Sigmoid colon (tissue), 7 donors: ENCODE measurements around the gene AMZ2. TPM values are rescaled to one million over a fixed set of nuclear protein-coding genes. Genes with fewer than 3 reads are reported as not detected.

Experiments used
- DNase-seq: peaks from one replicate; pipeline ENCODE4 v3.0.0-alpha.2; 2019
- H3K27ac ChIP-seq, 4 donors: fragments of 200-600 bp; sonication (generic); one replicate each; pipeline ENCODE4 v1.5.1; 2016 to 2019; ENCODE audit warnings: mild to moderate bottlenecking in 1 of 4
- H3K27me3 ChIP-seq, 3 donors: fragments of 200-600 bp; sonication (generic); one replicate each; pipeline ENCODE4 v1.5.1; 2019; ENCODE audit warnings: mild to moderate bottlenecking in 1 of 3
- H3K36me3 ChIP-seq, 4 donors: fragments of 200-600 bp; sonication (generic); one replicate each; pipeline ENCODE4 v1.5.1; 2016 to 2019
- H3K4me1 ChIP-seq, 4 donors: fragments of 200-600 bp; sonication (generic); one replicate each; pipeline ENCODE4 v1.5.1; 2017 to 2019
- H3K4me3 ChIP-seq, 4 donors: fragments of 200-600 bp; sonication (generic); one replicate each; pipeline ENCODE4 v1.5.1; 2017 to 2019; ENCODE audit warnings: mild to moderate bottlenecking in 2 of 4, moderate library complexity in 1 of 4
- H3K9me3 ChIP-seq, 4 donors: fragments of 200-600 bp in 3 of 4; sonication (generic) in 3 of 4; one replicate each; pipeline versions ENCODE4 v1.5.1 to v1.6.1; 2013 to 2019
- EP300 ChIP-seq, 4 donors: sonication (generic); formaldehyde crosslinking; IDR thresholded peaks; one replicate each; pipeline ENCODE4 v1.6.1; 2017; ENCODE audit warnings: antibody characterized with exemption in 4 of 4
- POLR2A ChIP-seq, 2 donors: fragments of 450-650 bp; IDR thresholded peaks; one replicate each; pipeline ENCODE4 v1.6.1; 2016; ENCODE audit warnings: antibody characterized with exemption in 2 of 2, mild to moderate bottlenecking in 2 of 2, moderate library complexity in 2 of 2
- POLR2AphosphoS5 ChIP-seq, 4 donors: sonication (generic); formaldehyde crosslinking; IDR thresholded peaks; one replicate each; pipeline ENCODE4 v1.6.1; 2017; ENCODE audit warnings: antibody characterized with exemption in 4 of 4
- WGBS, 2 donors: extraction: QIAGEN DNeasy Blood & Tissue Kit; methylation state at CpG; one replicate each; pipeline ENCODE4 v1.1.7; 2013; 5-methylcytosine and 5-hydroxymethylcytosine counted together
- intact Hi-C: fragments of 100-400 bp; cut with DNase I; formaldehyde crosslinking; loops from one replicate; pipeline ENCODE4 v1.15.1; 2023
- polyA plus RNA-seq, 3 donors: library from polyadenylated mRNA; stranded (reverse); fragments of 200-250 nt; gene quantifications; one replicate each; pipeline ENCODE4 v1.2.3, GENCODE V29; 2013
- total RNA-seq, 4 donors: library from RNA; depleted of rRNA; stranded (reverse); fragments of >200 nt; gene quantifications; one replicate each; pipeline ENCODE4 v1.1.0, GENCODE V29; 2016
- TF ChIP-seq, protein P1 (sequence below), 4 experiments: fragments of 450-650 bp in 3 of 4; fragments of 200-600 bp in 1 of 4; IDR thresholded peaks; one replicate each; pipeline ENCODE4 v1.5.1; 2016 to 2019; ENCODE audit warnings: antibody characterized with exemption in 4 of 4, mild to moderate bottlenecking in 3 of 4, moderate library complexity in 2 of 4
- donor health status: healthy with polysubstance abuse.
- donor health status: Bipolar disorder and iron deficiency.
- donor health status: healthy.

Gene AMZ2
- total and polyA plus RNA-seq, 7 donors = 30.8 to 80.1 (median 55.9) TPM

- Histone ChIP-seq H3K9me3 (no peaks in the 10 kb centered on the region), H3K36me3 (no peaks in the 10 kb centered on the region), H3K4me3 (no peak overlapping the region), H3K27ac (no peak overlapping the region), H3K27me3 (peaks cover 0 to 12% (median 0%) of the 10 kb centered on the region in 3 donors), H3K4me1 (no peaks in the 10 kb centered on the region)
- intact Hi-C loops = no loop called here
- WGBS, 2 donors = 80 to 86% methylated on average over 10 of the region's 10 CpGs
- DNase-seq = no peak
- TF ChIP-seq POLR2AphosphoS5 (IDR thresholded peaks at IDR 0.05) (no peak), EP300 (IDR thresholded peaks at IDR 0.05) (no peak), POLR2A (IDR thresholded peaks at IDR 0.05) (no peak)
- TF ChIP-seq, protein P1, sequence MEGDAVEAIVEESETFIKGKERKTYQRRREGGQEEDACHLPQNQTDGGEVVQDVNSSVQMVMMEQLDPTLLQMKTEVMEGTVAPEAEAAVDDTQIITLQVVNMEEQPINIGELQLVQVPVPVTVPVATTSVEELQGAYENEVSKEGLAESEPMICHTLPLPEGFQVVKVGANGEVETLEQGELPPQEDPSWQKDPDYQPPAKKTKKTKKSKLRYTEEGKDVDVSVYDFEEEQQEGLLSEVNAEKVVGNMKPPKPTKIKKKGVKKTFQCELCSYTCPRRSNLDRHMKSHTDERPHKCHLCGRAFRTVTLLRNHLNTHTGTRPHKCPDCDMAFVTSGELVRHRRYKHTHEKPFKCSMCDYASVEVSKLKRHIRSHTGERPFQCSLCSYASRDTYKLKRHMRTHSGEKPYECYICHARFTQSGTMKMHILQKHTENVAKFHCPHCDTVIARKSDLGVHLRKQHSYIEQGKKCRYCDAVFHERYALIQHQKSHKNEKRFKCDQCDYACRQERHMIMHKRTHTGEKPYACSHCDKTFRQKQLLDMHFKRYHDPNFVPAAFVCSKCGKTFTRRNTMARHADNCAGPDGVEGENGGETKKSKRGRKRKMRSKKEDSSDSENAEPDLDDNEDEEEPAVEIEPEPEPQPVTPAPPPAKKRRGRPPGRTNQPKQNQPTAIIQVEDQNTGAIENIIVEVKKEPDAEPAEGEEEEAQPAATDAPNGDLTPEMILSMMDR (IDR thresholded peaks at IDR 0.05) = no peak
Measured at GRCh38 chr17:68302066-68302564, 54.3 kb downstream of the AMZ2 start.

GRCh38 chr17:68302666-68303065 is 54.8 kb downstream of the AMZ2 start:
- TF ChIP-seq POLR2AphosphoS5 (IDR thresholded peaks at IDR 0.05) (no peak), EP300 (IDR thresholded peaks at IDR 0.05) (no peak), POLR2A (IDR thresholded peaks at IDR 0.05) (no peak)
- TF ChIP-seq, protein P1 (IDR thresholded peaks at IDR 0.05) = no peak
- Histone ChIP-seq H3K4me3 (no peak overlapping the region), H3K36me3 (no peaks in the 10 kb centered on the region), H3K9me3 (no peaks in the 10 kb centered on the region), H3K4me1 (no peaks in the 10 kb centered on the region), H3K27ac (no peak overlapping the region), H3K27me3 (peaks cover 0 to 7% (median 0%) of the 10 kb centered on the region in 3 donors)
- 66 to 71% methylated on average over 4 of the region's 4 CpGs for WGBS, 2 donors
- intact Hi-C loops = no loop called here
- DNase-seq = no peak

DNA sequence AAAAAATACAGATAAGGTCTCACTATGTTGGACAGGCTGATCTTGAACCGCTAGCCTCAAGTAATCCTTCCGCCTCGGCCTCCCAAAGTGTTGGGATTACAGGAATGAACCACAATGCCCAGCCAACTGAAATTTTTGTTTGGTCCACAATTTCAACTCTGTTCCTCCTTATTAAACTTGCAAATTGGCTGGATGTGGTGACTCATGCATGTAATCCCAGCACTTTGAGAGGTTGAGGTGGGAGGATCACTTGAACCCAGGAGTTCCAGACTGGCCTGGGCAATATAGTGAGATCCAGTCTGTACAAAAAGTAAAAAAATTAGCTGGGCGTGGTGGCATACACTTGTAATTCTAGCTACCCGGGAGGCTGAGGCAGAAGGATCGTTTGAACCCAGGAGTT is 56.9 kb downstream of the AMZ2 start:
- no peak for DNase-seq
- H3K27me3 ChIP-seq = no peaks in the 10 kb centered on the region
- no peaks in the 10 kb centered on the region for H3K4me1 ChIP-seq
- H3K4me3 ChIP-seq = no peak overlapping the region
- WGBS, 2 donors = 92 to 94% methylated on average over 6 of the region's 6 CpGs
- TF ChIP-seq, protein P1 (IDR thresholded peaks at IDR 0.05) = no peak
- TF ChIP-seq POLR2AphosphoS5 (IDR thresholded peaks at IDR 0.05) = no peak
- no peaks in the 10 kb centered on the region for H3K9me3 ChIP-seq
- no peaks in the 10 kb centered on the region for H3K36me3 ChIP-seq
- intact Hi-C loops = no loop called here
- no peak overlapping the region for H3K27ac ChIP-seq

DNA sequence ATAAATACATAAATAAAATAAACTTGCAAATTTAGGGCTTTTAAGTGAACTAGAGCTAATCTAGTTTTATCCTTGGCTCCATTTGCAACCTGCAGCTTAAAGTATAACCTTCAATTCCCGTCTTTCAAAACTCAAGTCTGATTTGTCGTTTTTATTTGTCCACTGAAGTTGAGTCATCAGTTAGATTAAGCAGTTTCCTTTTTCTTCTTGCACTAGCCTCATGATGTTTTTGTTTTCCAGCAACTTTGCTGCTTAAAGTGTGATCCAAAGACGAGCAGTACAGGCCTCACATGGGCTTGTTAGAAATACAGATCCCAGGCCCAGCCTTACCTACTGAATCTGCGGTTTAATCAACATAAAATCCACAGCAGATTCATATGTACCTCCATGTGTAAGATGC is 57.3 kb downstream of the AMZ2 start:
- TF ChIP-seq EP300 (IDR thresholded peaks at IDR 0.05) = no peak
- TF ChIP-seq, protein P1 (IDR thresholded peaks at IDR 0.05) = no peak
- no peak for TF ChIP-seq POLR2AphosphoS5 (IDR thresholded peaks at IDR 0.05)
- no peak for TF ChIP-seq POLR2A (IDR thresholded peaks at IDR 0.05)
- Histone ChIP-seq H3K4me3 (no peak overlapping the region), H3K9me3 (no peaks in the 10 kb centered on the region), H3K4me1 (no peaks in the 10 kb centered on the region), H3K36me3 (no peaks in the 10 kb centered on the region), H3K27me3 (no peaks in the 10 kb centered on the region), H3K27ac (no peak overlapping the region)
- WGBS, 2 donors = 73 to 84% methylated on average over 4 of the region's 4 CpGs
- no peak for DNase-seq
- intact Hi-C loops = no loop called here

Other genes starting within 250 kb of the AMZ2 start
- 10 to 100 TPM in 2 of 4 donors, 1 to 10 TPM in 2; 7.4 to 17.0 (median 13.0) TPM for gene KPNA2, start 212.3 kb upstream of the AMZ2 start, total RNA-seq
- 10 to 100 TPM; 11.4 to 63.6 (median 25.4) TPM for gene KPNA2, start 212.3 kb upstream of the AMZ2 start, polyA plus RNA-seq
- under 1 TPM in 1 of 4 donors, not detected in 3; 0.14 TPM for gene SLC16A6, start 43.1 kb downstream of the AMZ2 start, total RNA-seq
- 1 to 10 TPM in 1 of 3 donors, under 1 TPM in 1, not detected in 1; 0.67 to 2.1 TPM for gene SLC16A6, start 43.1 kb downstream of the AMZ2 start, polyA plus RNA-seq
- 1 to 10 TPM; 1.5 to 3.0 (median 2.0) TPM for gene ARSG, start 43.5 kb downstream of the AMZ2 start, total RNA-seq
- gene ARSG, start 43.5 kb downstream of the AMZ2 start, polyA plus RNA-seq = 1 to 10 TPM in 1 of 3 donors, under 1 TPM in 2; under 0.01 to 2.0 (median 0.69) TPM
- 10 to 100 TPM; 18.9 to 28.5 (median 22.3) TPM for gene WIPI1, start 209.5 kb downstream of the AMZ2 start, total RNA-seq
- gene WIPI1, start 209.5 kb downstream of the AMZ2 start, polyA plus RNA-seq = 10 to 100 TPM; 63.2 to 78.8 (median 78.1) TPM